Kidney (tissue), 14 donors: ENCODE measurements around the gene THRB. TPM values are rescaled to one million over a fixed set of nuclear protein-coding genes. Genes with fewer than 3 reads are reported as not detected.
"Not testable (repeated sequence)": the region's sequence is repeated elsewhere in the genome, so short reads cannot be mapped to it uniquely, and the experiment has no call there.

Source experiments
- DNase-seq, 5 donors: peaks; one replicate each; pipeline ENCODE4 v3.0.0-alpha.2; 2013 to 2020
- FAIRE-seq: peaks from 2 replicates; lab custom pipeline; 2012; peaks lifted over from hg19 to GRCh38; lab: Jason Lieb, UNC
- H3K27ac ChIP-seq, 2 donors: one replicate each; pipeline ENCODE4 v1.7.0; 2013; ENCODE audit warnings: low read depth in 2 of 2, low read length in 2 of 2, inconsistent platforms in 1 of 2
- H3K27me3 ChIP-seq: one replicate; pipeline ENCODE4 v1.7.1; 2013; ENCODE audit warnings: low read length, inconsistent platforms; ENCODE audit not compliant: control insufficient read depth, insufficient read depth
- H3K36me3 ChIP-seq, 3 donors: one replicate each; pipeline versions ENCODE4 v1.7.0 to v1.7.1; 2013; ENCODE audit warnings: low read length in 3 of 3, control low read depth in 1 of 3, inconsistent platforms in 1 of 3; ENCODE audit not compliant: insufficient read depth in 3 of 3, control insufficient read depth in 2 of 3
- H3K4me1 ChIP-seq, 3 donors: one replicate each; pipeline versions ENCODE4 v1.7.0 to v1.7.1; 2013; ENCODE audit warnings: low read length in 3 of 3, inconsistent platforms in 1 of 3, low read depth in 1 of 3; ENCODE audit not compliant: control insufficient read depth in 2 of 3, insufficient read depth in 2 of 3
- H3K4me3 ChIP-seq, 3 donors: one replicate each; pipeline versions ENCODE4 v1.7.0 to v1.8.1; 2013; ENCODE audit warnings: low read length in 3 of 3, control low read depth in 1 of 3, inconsistent platforms in 1 of 3
- H3K9ac ChIP-seq, 3 donors: one replicate each; pipeline versions ENCODE4 v1.7.0 to v1.7.1; 2013; ENCODE audit warnings: low read length in 3 of 3, control low read depth in 1 of 3, inconsistent platforms in 1 of 3
- H3K9me3 ChIP-seq, 3 donors: one replicate each; pipeline versions ENCODE4 v1.7.0 to v1.7.1; 2013; ENCODE audit warnings: low read length in 3 of 3, control low read depth in 1 of 3, inconsistent platforms in 1 of 3; ENCODE audit not compliant: control insufficient read depth in 2 of 3, insufficient read depth in 1 of 3
- CTCF ChIP-seq: IDR thresholded peaks from 3 replicates; pipeline ENCODE4 v1.5.1; 2012; ENCODE audit warnings: mild to moderate bottlenecking, moderate library complexity, borderline replicate concordance; ENCODE audit not compliant: insufficient read depth; ENCODE audit errors: extremely low read depth
- intact Hi-C: fragments of 100-400 bp; cut with DNase I; formaldehyde crosslinking; loops from one replicate; pipeline ENCODE4 v1.11.1; 2022
- polyA plus RNA-seq: library from polyadenylated mRNA; stranded (reverse); fragments of 350-450 nt; fragmentation: Illumina TruSeq; extraction: RNeasy Lipid Tissue Mini Kit (QIAGEN cat#74804); gene quantifications from one replicate; pipeline ENCODE4 v1.2.3, GENCODE V29; 2014; ENCODE audit warnings: low read depth, low replicate concordance; ENCODE audit not compliant: insufficient read depth
- total RNA-seq: library from RNA; stranded (reverse); fragmentation: NEBNext Ultra II Directional; extraction: Animal tissue kit (Norgen Biotek cat#: 25700); gene quantifications from one replicate; pipeline ENCODE4 v1.2.1, GENCODE V29; 2021
- donor health status: control.
- donor health status: control.
- donor health status: control.
- donor health status: control.
- donor health status: control.
- donor health status: DM: yes; HTN: yes; CAD: no.
- donor health status: Normal renal cell carcinoma (clear cell type).

Gene THRB
- total and polyA plus RNA-seq, 2 donors from 2014 or later, result 4.5 to 17.2 TPM

GRCh38 chr3:24096271-24096670 lies 398.4 kb downstream of the THRB start:
- TF ChIP-seq CTCF, result no peak
- Histone ChIP-seq H3K4me3 (no peak overlapping the region), H3K27me3 (no peaks in the 10 kb centered on the region), H3K9ac (no peak overlapping the region), H3K4me1 (no peaks in the 10 kb centered on the region), H3K27ac (no peak overlapping the region), H3K9me3 (no peaks in the 10 kb centered on the region), H3K36me3 (no peaks in the 10 kb centered on the region)
- intact Hi-C loops, result no loop called here
- FAIRE-seq, result no peak
- no peak for DNase-seq

- H3K27ac ChIP-seq, H3K36me3 ChIP-seq, H3K4me1 ChIP-seq, FAIRE-seq, H3K9me3 ChIP-seq, H3K9ac ChIP-seq, H3K4me3 ChIP-seq, H3K27me3 ChIP-seq, DNase-seq, intact Hi-C loops: not testable (repeated sequence)
Measured at GRCh38 chr3:24094818-24095217, 399.8 kb downstream of the THRB start.

- no peak for DNase-seq
- H3K27ac ChIP-seq, result no peak overlapping the region
- no peaks in the 10 kb centered on the region for H3K27me3 ChIP-seq
- no peaks in the 10 kb centered on the region for H3K4me1 ChIP-seq
- H3K4me3 ChIP-seq, result no peak overlapping the region
- H3K9me3 ChIP-seq, result no peaks in the 10 kb centered on the region
- no peaks in the 10 kb centered on the region for H3K36me3 ChIP-seq
- no peak for FAIRE-seq
- intact Hi-C loops, result no loop called here
- H3K9ac ChIP-seq, result no peak overlapping the region
- TF ChIP-seq CTCF, result peak; percentile 18
Measured at GRCh38 chr3:24088782-24089181, 405.9 kb downstream of the THRB start.

- DNase-seq, result no peak
- Histone ChIP-seq H3K36me3 (no peaks in the 10 kb centered on the region), H3K9me3 (no peaks in the 10 kb centered on the region), H3K4me3 (no peak overlapping the region), H3K4me1 (no peaks in the 10 kb centered on the region), H3K9ac (no peak overlapping the region), H3K27me3 (no peaks in the 10 kb centered on the region), H3K27ac (no peak overlapping the region)
- no peak for TF ChIP-seq CTCF
- intact Hi-C loops, result no loop called here
- FAIRE-seq, result no peak
Measured at GRCh38 chr3:24087469-24087868, 407.2 kb downstream of the THRB start.
